Stimulated activated CD4-positive, alpha-beta T cell treated with anti-CD3 and anti-CD28 coated beads, Interleukin-1b, Interleukin-23, amount 100 ng/mL, for 24 hours (primary cell): ENCODE results near the gene MYOF.
"Not testable (repeated sequence)": the region's sequence is repeated elsewhere in the genome, so short reads cannot be mapped to it uniquely, and the experiment has no call there.

Experiments used
- DNase-seq, 4 experiments: peaks; one replicate each; pipeline ENCODE4 v3.0.0-alpha.2; 2020; ENCODE audit warnings: low read depth in 4 of 4, low spot score in 1 of 4

Gene MYOF

GRCh38 chr10:93299606-93300287 lies 182.4 kb downstream of the MYOF start:
- no peak for DNase-seq

GRCh38 chr10:93299195-93299594 lies 182.9 kb downstream of the MYOF start:
- DNase-seq, result no peak

GRCh38 chr10:93296151-93296550 lies 186.0 kb downstream of the MYOF start:
- no peak for DNase-seq

- no peak for DNase-seq
These were observed 188.1 kb downstream of the MYOF start for GRCh38 chr10:93293999-93294398.

GRCh38 chr10:93290661-93291354 lies 191.3 kb downstream of the MYOF start:
- no peak for DNase-seq

GRCh38 chr10:93288679-93289634 lies 193.2 kb downstream of the MYOF start:
- peak; percentile 7 to 40 (median 20) for DNase-seq

GRCh38 chr10:93287775-93288174 lies 194.4 kb downstream of the MYOF start:
- no peak for DNase-seq

GRCh38 chr10:93284246-93284645 lies 197.9 kb downstream of the MYOF start:
- DNase-seq, result not testable (repeated sequence)

GRCh38 chr10:93281367-93281720 lies 200.8 kb downstream of the MYOF start:
- no peak for DNase-seq

- no peak for DNase-seq
These were observed 201.3 kb downstream of the MYOF start for GRCh38 chr10:93280699-93281366.

GRCh38 chr10:93280121-93280698 lies 201.9 kb downstream of the MYOF start:
- DNase-seq, result no peak

- no peak for DNase-seq
These were observed 204.8 kb downstream of the MYOF start for GRCh38 chr10:93277360-93277759.

GRCh38 chr10:93274419-93274818 lies 207.7 kb downstream of the MYOF start:
- DNase-seq, result no peak

GRCh38 chr10:93272884-93273675 lies 209.1 kb downstream of the MYOF start:
- no peak for DNase-seq

- no peak for DNase-seq
These were observed 210.8 kb downstream of the MYOF start for GRCh38 chr10:93271347-93271746.

- no peak for DNase-seq
These were observed 212.9 kb downstream of the MYOF start for GRCh38 chr10:93269281-93269680.

- DNase-seq, result no peak
These were observed 214.1 kb downstream of the MYOF start for GRCh38 chr10:93268021-93268420.

GRCh38 chr10:93267521-93267920 lies 214.6 kb downstream of the MYOF start:
- DNase-seq, result no peak

GRCh38 chr10:93266858-93267257 lies 215.3 kb downstream of the MYOF start:
- DNase-seq, result no peak

- no peak for DNase-seq
These were observed 220.0 kb downstream of the MYOF start for GRCh38 chr10:93261961-93262610.
